Heart left ventricle (tissue), 13 donors: Measurements from ENCODE around the gene KCNQ2.

Source experiments
- POLR2A ChIP-seq, 2 donors: fragments of 450-650 bp; IDR thresholded peaks; one replicate each; pipeline ENCODE4 v1.6.1; 2017; ENCODE audit warnings: antibody characterized with exemption in 2 of 2, mild to moderate bottlenecking in 2 of 2, moderate library complexity in 2 of 2
- TF ChIP-seq, protein P1 (sequence below), 12 donors: fragments of 200-600 bp; sonication (generic) in 4 of 12; IDR thresholded peaks; one replicate each; pipeline versions ENCODE4 v1.5.0 to v1.8.0; 2018 to 2022; ENCODE audit warnings: antibody characterized with exemption in 12 of 12, mild to moderate bottlenecking in 5 of 12
- donor health status: ischemic (EF 13 %, LVEDD 7.1; RV severe dilation, severe dysfunction).
- donor health status: DM: no; HTN: yes; CAD: no.
- donor health status: DM: no; HTN: no; CAD: no.
- donor health status: ischemic (EF 25% LVEDD 6.9; RV normal size, moderate dysfunction).
- donor health status: ischemic (EF 25% LVEDD 5.7; RV mildly dilated, moderate dysfunction).
- donor health status: ischemic (EF 35%, LVEDD 5.7; RV mildly dilated, moderate dysfunction).
- donor health status: nonischemic (EF 11% LVEDD 7.7; RV severe dilation, severe dysfunction).
- donor health status: DM: yes; HTN: yes; CAD: no.
- donor health status: PGD.
- donor health status: ischemic (EF 29% LVEDD 5.4; RV normal size, mild dysfunction).
- donor health status: nonischemic (EF 23%, LVEDD 6.1; RV moderate dilation, normal function).

DNA sequence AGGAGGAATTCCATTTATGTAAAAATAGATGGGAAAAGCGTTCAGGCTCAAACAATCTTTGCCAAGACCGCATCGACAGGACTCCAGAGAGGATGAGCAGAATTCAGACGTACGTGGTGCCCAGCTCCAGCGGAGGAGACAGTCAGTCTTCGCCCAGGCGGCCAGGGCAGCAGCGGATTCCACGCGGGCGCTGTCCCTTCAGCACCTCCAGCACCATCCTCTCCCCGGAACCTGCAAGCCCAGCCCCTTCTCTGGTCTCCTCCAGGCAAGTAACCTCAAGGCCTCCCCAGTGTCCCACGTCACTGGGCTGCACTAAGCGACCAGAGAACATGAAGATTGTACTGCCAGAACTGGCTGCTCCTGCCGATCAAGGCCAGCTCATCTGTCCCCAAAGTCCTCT, 2.8 kb upstream of the KCNQ2 start:
- TF ChIP-seq, protein P1, sequence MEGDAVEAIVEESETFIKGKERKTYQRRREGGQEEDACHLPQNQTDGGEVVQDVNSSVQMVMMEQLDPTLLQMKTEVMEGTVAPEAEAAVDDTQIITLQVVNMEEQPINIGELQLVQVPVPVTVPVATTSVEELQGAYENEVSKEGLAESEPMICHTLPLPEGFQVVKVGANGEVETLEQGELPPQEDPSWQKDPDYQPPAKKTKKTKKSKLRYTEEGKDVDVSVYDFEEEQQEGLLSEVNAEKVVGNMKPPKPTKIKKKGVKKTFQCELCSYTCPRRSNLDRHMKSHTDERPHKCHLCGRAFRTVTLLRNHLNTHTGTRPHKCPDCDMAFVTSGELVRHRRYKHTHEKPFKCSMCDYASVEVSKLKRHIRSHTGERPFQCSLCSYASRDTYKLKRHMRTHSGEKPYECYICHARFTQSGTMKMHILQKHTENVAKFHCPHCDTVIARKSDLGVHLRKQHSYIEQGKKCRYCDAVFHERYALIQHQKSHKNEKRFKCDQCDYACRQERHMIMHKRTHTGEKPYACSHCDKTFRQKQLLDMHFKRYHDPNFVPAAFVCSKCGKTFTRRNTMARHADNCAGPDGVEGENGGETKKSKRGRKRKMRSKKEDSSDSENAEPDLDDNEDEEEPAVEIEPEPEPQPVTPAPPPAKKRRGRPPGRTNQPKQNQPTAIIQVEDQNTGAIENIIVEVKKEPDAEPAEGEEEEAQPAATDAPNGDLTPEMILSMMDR (IDR thresholded peaks at IDR 0.05): no peak
- TF ChIP-seq POLR2A (IDR thresholded peaks at IDR 0.05): no peak
